GM12878 (cell line): ENCODE measurements around the gene ARID1A. TPM values are rescaled to one million over a fixed set of nuclear protein-coding genes. Genes with fewer than 3 reads are reported as not detected.
A peak's percentile ranks its signal among the peaks of the same experiment; 100 is the strongest.

Source experiments
- CEBPZ ChIP-seq: fragments of 150-350 bp; IDR thresholded peaks from 2 replicates; pipeline ENCODE4 v1.6.1; 2016; ENCODE audit warnings: low read depth, low read length
- CTCF ChIP-seq, 3 experiments: IDR thresholded peaks in 2 of 3; conservative IDR thresholded peaks in 1 of 3; 2 replicates each; pipeline ENCODE4 v1.5.1; 2011; ENCODE audit warnings: low read depth in 3 of 3, low read length in 3 of 3, mild to moderate bottlenecking in 3 of 3, control low read depth in 2 of 3, moderate library complexity in 2 of 3, inconsistent platforms in 1 of 3, mixed read lengths in 1 of 3; ENCODE audit not compliant: control insufficient read depth in 2 of 3, insufficient read depth in 1 of 3; ENCODE audit errors: extremely low read depth in 1 of 3
- EZH2 ChIP-seq: IDR thresholded peaks from 2 replicates; pipeline ENCODE4 v1.6.1; 2012; ENCODE audit warnings: low read depth, mild to moderate bottlenecking, control low read depth, inconsistent platforms, low read length, borderline replicate concordance; ENCODE audit not compliant: control insufficient read depth
- FOXM1 ChIP-seq: IDR thresholded peaks from 2 replicates; pipeline ENCODE4 v1.6.1; 2012; ENCODE audit warnings: low read depth, mild to moderate bottlenecking, inconsistent platforms, low read length, moderate library complexity
- GABPA ChIP-seq: IDR thresholded peaks from 2 replicates; pipeline ENCODE4 v1.6.1; 2014; ENCODE audit warnings: antibody characterized with exemption, low read depth, mild to moderate bottlenecking, inconsistent platforms
- GATAD2B ChIP-seq: fragments of 450-650 bp; conservative IDR thresholded peaks from 2 replicates; pipeline ENCODE4 v1.6.1; 2017; ENCODE audit warnings: low read depth, mild to moderate bottlenecking, moderate library complexity
- HSF1 ChIP-seq: fragments of 150-350 bp; IDR thresholded peaks from 2 replicates; pipeline ENCODE4 v1.6.1; 2014; ENCODE audit warnings: mild to moderate bottlenecking, low read depth, low read length
- PAX8 ChIP-seq: fragments of 450-650 bp; IDR thresholded peaks from 2 replicates; pipeline ENCODE4 v1.6.1; 2017; ENCODE audit warnings: mild to moderate bottlenecking, moderate library complexity
- PRDM15 ChIP-seq: fragments of 450-650 bp; formaldehyde crosslinking; IDR thresholded peaks from 2 replicates; pipeline ENCODE4 v1.4.0; 2020; ENCODE audit warnings: mild to moderate bottlenecking, moderate library complexity
- SMC3 ChIP-seq: IDR thresholded peaks from 2 replicates; pipeline ENCODE4 v1.6.1; 2011; ENCODE audit warnings: low read length, improper control_type of control experiment, borderline replicate concordance
- TCF12 ChIP-seq: IDR thresholded peaks from 2 replicates; pipeline ENCODE4 v1.6.1; 2011; ENCODE audit warnings: low read depth, mild to moderate bottlenecking, low read length
- ZNF622 ChIP-seq: fragments of 450-650 bp; IDR thresholded peaks from 2 replicates; pipeline ENCODE4 v1.6.1; 2017; ENCODE audit warnings: mild to moderate bottlenecking, inconsistent platforms
- ZNF687 ChIP-seq: fragments of 450-650 bp; IDR thresholded peaks from 2 replicates; pipeline ENCODE4 v1.6.1; 2017; ENCODE audit warnings: mild to moderate bottlenecking, moderate library complexity
- polyA plus RNA-seq, 11 experiments: library from polyadenylated mRNA; depleted of rRNA in 4 of 11; unstranded in 6 of 11; stranded (reverse) in 5 of 11; fragments of >200 nt; fragmentation: Nextera tagmentation in 4 of 11; fragmentation: Illumina TruSeq in 1 of 11; extraction: Ambion mirVana in 4 of 11; extraction: Trizol in 1 of 11; gene quantifications; 1 replicate in 1 of 11; 2 replicates in 10 of 11; pipeline versions ENCODE4 v1.2.1 to v1.2.3, GENCODE V29; 2011 to 2016; ENCODE audit warnings: inconsistent platforms in 2 of 11, missing spikeins in 2 of 11, low read depth in 1 of 11
- total RNA-seq, 4 experiments: library from RNA; depleted of rRNA in 3 of 4; stranded (reverse); fragments of >200 nt in 3 of 4; fragmentation: Illumina TruSeq in 1 of 4; extraction: Trizol in 1 of 4; gene quantifications; 2 replicates each; pipeline versions ENCODE4 v1.2.1 to v1.2.3, GENCODE V29; 2013 to 2021

The ARID1A gene
- total and polyA plus RNA-seq, 10 of the 15 experiments (the other 5 are each of a cell fraction or from before 2014, with no cell fraction given): 10.0 to 98.0 (median 23.5) TPM

- no peak for TF ChIP-seq ZNF622
- peak; percentile 49; the same call in 1 of the 2 replicates for TF ChIP-seq ZNF687
- TF ChIP-seq GATAD2B: no peak
- no peak for TF ChIP-seq PRDM15 (CRISPR knock-in tag)
- no peak for TF ChIP-seq EZH2
- no peak for TF ChIP-seq TCF12
- TF ChIP-seq SMC3: peak; percentile 97
- TF ChIP-seq PAX8: no peak
- TF ChIP-seq FOXM1: peak; percentile 69; the same call in 1 of the 2 replicates
- no peak for TF ChIP-seq GABPA
- TF ChIP-seq CEBPZ: no peak
- TF ChIP-seq HSF1: no peak
- peak; percentile 90 to 99 (median 96); a peak in 5 of 6 replicates for TF ChIP-seq CTCF (IDR thresholded peaks at IDR 0.05 in 2 of 3, conservative IDR thresholded peaks at IDR 0.05 in 1 of 3; ENCODE audit: control insufficient read depth in 2 of 3, extremely low read depth in 1 of 3, insufficient read depth in 1 of 3, low read depth in 3 of 3, low read length in 3 of 3)
These were observed 93.2 kb downstream of the ARID1A start (continued) for GRCh38 chr1:26788836-26789611.
